Left ventricle myocardium inferior (tissue), 1 donor: Measurements from ENCODE around the gene ACOX2. TPM values are rescaled to one million over a fixed set of nuclear protein-coding genes. Genes with fewer than 3 reads are reported as not detected.

ENCODE experiments used
- DNase-seq: peaks from one replicate; pipeline ENCODE4 v3.0.0-alpha.2; 2020
- H3K27ac ChIP-seq: fragments of 200-600 bp; replicated peaks from 2 replicates; pipeline ENCODE4 v1.8.0; 2021
- H3K27me3 ChIP-seq: fragments of 200-600 bp; 2 replicates; pipeline ENCODE4 v1.8.0; 2021; ENCODE audit warnings: low read depth
- H3K36me3 ChIP-seq: fragments of 200-600 bp; 2 replicates; pipeline ENCODE4 v1.8.0; 2021
- H3K4me1 ChIP-seq: fragments of 200-600 bp; 2 replicates; pipeline ENCODE4 v1.8.0; 2021
- H3K4me3 ChIP-seq: fragments of 200-600 bp; 2 replicates; pipeline ENCODE4 v1.8.0; 2021; ENCODE audit warnings: mild to moderate bottlenecking, moderate library complexity
- H3K9me3 ChIP-seq: fragments of 200-600 bp; replicated peaks from 2 replicates; pipeline ENCODE4 v1.8.0; 2021
- intact Hi-C: fragments of 100-400 bp; cut with micrococcal nuclease; formaldehyde crosslinking; loops from one replicate; pipeline ENCODE4 v1.11.0; 2022
- total RNA-seq: library from RNA; stranded (reverse); fragmentation: NEBNext Ultra II Directional; extraction: Animal tissue kit (Norgen Biotek cat#: 25700); gene quantifications from one replicate; pipeline ENCODE4 v1.2.1, GENCODE V29; 2021
- TF ChIP-seq, protein P1 (sequence below): fragments of 200-600 bp; IDR thresholded peaks from 2 replicates; pipeline ENCODE4 v1.8.0; 2021; ENCODE audit warnings: antibody characterized with exemption, mild to moderate bottlenecking, borderline replicate concordance
- donor health status: DM: no; HTN: yes; CAD: no; lungs with severe emphysema.

The ACOX2 gene
- total RNA-seq, 1 donor from 2014 or later: 37.2 TPM

DNA sequence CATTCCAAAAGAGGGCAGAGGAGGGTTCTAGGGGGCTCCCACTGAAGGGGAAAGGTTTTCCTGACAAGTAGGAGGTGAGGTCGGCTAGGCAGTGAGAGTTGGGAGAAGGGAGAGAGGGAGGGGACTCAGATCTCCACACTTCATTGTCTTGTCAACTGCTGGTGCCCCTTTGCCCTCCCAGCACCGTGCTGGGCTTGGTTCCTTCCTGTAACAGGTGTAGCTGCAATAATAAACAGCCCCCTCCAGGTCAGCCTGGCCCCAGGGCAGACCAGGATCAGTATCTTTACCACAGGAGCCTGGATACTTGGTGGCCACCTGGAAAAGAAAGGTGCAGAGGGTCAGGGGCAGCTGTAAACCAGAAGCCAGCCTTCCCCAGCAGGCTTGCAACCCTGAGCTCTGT lies 48.0 kb downstream of the ACOX2 start:
- no peak for DNase-seq
- Histone ChIP-seq H3K4me1 (peaks cover 53% of the 10 kb centered on the region), H3K36me3 (no peaks in the 10 kb centered on the region), H3K27ac (no peak overlapping the region), H3K27me3 (no peaks in the 10 kb centered on the region), H3K4me3 (no peak overlapping the region), H3K9me3 (no peaks in the 10 kb centered on the region)
- TF ChIP-seq, protein P1, sequence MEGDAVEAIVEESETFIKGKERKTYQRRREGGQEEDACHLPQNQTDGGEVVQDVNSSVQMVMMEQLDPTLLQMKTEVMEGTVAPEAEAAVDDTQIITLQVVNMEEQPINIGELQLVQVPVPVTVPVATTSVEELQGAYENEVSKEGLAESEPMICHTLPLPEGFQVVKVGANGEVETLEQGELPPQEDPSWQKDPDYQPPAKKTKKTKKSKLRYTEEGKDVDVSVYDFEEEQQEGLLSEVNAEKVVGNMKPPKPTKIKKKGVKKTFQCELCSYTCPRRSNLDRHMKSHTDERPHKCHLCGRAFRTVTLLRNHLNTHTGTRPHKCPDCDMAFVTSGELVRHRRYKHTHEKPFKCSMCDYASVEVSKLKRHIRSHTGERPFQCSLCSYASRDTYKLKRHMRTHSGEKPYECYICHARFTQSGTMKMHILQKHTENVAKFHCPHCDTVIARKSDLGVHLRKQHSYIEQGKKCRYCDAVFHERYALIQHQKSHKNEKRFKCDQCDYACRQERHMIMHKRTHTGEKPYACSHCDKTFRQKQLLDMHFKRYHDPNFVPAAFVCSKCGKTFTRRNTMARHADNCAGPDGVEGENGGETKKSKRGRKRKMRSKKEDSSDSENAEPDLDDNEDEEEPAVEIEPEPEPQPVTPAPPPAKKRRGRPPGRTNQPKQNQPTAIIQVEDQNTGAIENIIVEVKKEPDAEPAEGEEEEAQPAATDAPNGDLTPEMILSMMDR: no peak
- intact Hi-C loops: no loop called here

DNA sequence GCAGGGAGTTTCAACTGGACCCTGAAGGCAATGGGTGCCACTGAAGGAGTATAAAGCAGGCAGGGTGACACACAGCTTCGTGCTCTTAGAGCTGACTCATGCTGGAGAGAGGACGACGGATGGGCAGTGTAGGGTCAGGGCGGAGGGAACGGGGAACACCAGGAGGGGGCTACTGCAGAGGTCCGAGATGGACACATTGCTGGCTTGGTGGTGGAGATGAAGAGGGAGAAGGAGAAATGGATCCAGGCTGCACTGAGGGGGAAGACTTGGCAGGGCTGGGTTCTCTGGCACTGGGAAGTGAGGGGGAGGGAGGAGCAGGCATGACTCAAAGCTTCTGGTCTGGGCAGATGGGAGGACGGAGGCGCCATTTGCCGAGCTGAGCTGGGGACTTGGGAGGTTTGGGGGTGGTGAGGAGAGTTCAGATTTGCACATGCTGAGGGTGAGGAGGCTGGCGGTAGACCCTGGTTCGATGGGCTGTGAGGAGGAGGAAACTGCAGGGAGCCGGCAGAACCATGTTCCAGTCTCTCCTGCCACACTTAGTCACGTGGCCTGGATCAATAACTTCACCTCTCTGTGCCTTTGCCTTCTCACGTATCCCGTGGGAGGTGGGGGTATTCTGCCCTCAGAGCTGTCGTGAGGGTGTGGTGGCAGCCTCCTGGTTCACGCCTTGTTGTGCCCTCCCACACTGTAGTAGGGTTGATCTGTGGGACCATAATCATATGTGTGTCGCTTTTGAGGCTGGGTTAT lies 49.7 kb downstream of the ACOX2 start:
- Histone ChIP-seq H3K27ac (no peak overlapping the region), H3K9me3 (no peaks in the 10 kb centered on the region), H3K4me3 (no peak overlapping the region), H3K4me1 (peaks cover 51% of the 10 kb centered on the region), H3K36me3 (no peaks in the 10 kb centered on the region), H3K27me3 (no peaks in the 10 kb centered on the region)
- peak; percentile 27 for DNase-seq
- TF ChIP-seq, protein P1: no peak
- intact Hi-C loops: no loop called here

DNA sequence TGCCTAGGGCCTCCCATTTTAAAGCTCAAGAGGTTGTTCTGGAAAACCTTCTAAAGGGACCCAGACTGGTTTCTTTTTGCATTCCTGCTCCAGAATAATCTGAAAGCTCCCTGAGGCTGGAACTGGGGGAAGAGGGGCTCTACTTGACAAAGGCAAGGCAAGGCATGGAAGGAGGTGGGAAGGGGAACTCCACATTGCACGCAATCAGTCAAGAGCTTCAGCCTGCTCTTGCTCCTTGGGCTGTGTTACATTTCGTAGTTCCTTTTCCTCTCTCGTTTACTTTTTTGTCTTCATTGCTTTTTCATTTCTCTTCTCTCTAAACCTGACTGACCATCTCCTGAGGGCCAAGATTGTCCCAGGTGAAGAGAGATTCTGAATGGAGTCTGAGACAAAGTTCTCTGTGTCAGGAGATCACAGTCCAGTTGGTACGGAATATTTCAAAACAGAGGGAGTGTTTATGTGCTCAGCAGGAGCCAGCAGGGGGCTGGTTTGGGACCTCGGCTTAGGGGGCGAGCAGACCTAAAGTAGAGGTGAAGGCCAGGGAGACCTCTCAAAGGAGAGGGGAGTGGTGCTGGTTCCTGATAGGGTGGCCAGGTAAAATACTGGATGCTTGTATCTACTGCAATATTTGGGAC lies 51.1 kb downstream of the ACOX2 start:
- H3K27ac ChIP-seq: no peak overlapping the region
- TF ChIP-seq, protein P1: no peak
- no peak for DNase-seq
- H3K4me3 ChIP-seq: no peak overlapping the region
- H3K4me1 ChIP-seq: peaks cover 46% of the 10 kb centered on the region
- H3K27me3 ChIP-seq: no peaks in the 10 kb centered on the region
- intact Hi-C loops: no loop called here
- H3K36me3 ChIP-seq: no peaks in the 10 kb centered on the region
- no peaks in the 10 kb centered on the region for H3K9me3 ChIP-seq

DNA sequence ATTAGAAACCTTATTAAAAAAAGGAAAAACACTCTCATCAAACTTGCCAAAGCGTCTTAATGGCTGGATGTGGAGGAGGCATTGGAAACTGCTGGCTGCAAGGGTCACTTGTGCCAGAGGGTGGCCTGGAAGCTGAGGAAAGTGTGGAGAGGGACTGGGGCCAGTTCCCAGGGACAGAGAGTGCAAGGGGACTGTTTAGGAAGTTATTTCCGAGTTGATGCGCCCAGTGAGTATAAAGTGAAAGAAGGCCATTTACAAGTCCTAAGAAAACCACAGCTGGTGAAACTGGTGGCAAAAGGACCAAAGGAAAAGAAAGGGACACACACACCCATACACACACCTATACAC lies 52.3 kb downstream of the ACOX2 start:
- TF ChIP-seq, protein P1: no peak
- DNase-seq: no peak
- Histone ChIP-seq H3K9me3 (peaks cover 8% of the 10 kb centered on the region), H3K4me3 (no peak overlapping the region), H3K27ac (peak overlapping the region; percentile 80), H3K36me3 (no peaks in the 10 kb centered on the region), H3K27me3 (no peaks in the 10 kb centered on the region), H3K4me1 (peaks cover 38% of the 10 kb centered on the region)
- intact Hi-C loops: no loop called here

DNA sequence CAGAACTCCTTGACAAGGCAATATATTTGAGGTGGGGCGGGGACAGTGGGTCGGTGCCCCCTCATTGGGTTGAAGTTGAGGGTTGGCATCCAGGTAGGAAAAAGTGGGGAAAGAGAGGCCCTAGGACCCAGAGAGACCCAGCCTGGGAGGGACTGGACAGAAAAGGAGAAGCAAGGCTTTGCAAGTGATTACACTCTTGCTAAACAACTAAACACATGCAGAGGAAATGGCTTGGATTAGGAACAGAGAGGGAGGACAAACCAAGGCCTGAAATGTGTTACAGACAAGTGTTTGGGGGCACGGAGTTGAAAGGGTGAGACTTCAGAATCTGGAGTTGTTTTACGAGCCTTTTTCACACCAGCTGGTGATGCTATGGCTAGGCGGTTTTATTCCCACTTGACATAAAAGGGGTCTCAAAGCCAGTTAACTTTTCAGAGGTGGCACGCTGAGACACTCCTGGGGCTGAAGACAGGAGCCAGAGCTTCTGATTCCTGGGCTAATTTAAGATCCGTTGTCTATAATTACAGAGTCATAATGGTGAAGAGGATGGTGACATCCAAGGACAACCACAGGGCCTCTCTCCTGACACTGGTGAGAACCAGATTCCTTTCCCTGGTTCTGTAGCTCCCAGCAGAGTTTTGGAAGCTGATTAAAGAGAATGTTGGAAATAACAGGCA lies 52.8 kb downstream of the ACOX2 start:
- H3K27me3 ChIP-seq: no peaks in the 10 kb centered on the region
- H3K27ac ChIP-seq: peak overlapping the region; percentile 80
- TF ChIP-seq, protein P1: no peak
- intact Hi-C loops: no loop called here
- no peak overlapping the region for H3K4me3 ChIP-seq
- DNase-seq: no peak
- H3K36me3 ChIP-seq: no peaks in the 10 kb centered on the region
- peaks cover 8% of the 10 kb centered on the region for H3K9me3 ChIP-seq
- peaks cover 38% of the 10 kb centered on the region for H3K4me1 ChIP-seq
